GM23338 (cell line): Measurements from ENCODE around the gene SLC9A1.

Experiments used
- CREB1 ChIP-seq: fragments of 250-450 bp; sonication (Bioruptor Pico); IDR thresholded peaks from 2 replicates; pipeline ENCODE4 v1.5.0; 2020; ENCODE audit warnings: low read depth, mild to moderate bottlenecking, moderate library complexity
- EZH2 ChIP-seq: fragments of 200-600 bp; sonication (generic); IDR thresholded peaks from one replicate; pipeline ENCODE4 v1.8.0; 2017; ENCODE audit warnings: antibody characterized with exemption, mild to moderate bottlenecking, low read depth; ENCODE audit not compliant: unreplicated experiment
- EZH2phosphoT487 ChIP-seq: fragments of 200-600 bp; sonication (generic); IDR thresholded peaks from one replicate; pipeline ENCODE4 v1.8.1; 2018; ENCODE audit warnings: antibody characterized with exemption; ENCODE audit not compliant: unreplicated experiment
- JUNB ChIP-seq: IDR thresholded peaks from one replicate; pipeline ENCODE4 v1.6.1; 2016; ENCODE audit warnings: antibody characterized with exemption; ENCODE audit not compliant: unreplicated experiment
- NANOG ChIP-seq: IDR thresholded peaks from 2 replicates; pipeline ENCODE4 v1.6.1; 2016; ENCODE audit warnings: antibody characterized with exemption, borderline replicate concordance
- POLR2AphosphoS5 ChIP-seq: IDR thresholded peaks from 2 replicates; pipeline ENCODE4 v1.6.1; 2016; ENCODE audit warnings: antibody characterized with exemption, low read depth
- ZNF114 ChIP-seq: fragments of 250-450 bp; sonication (Bioruptor Pico); IDR thresholded peaks from 2 replicates; pipeline ENCODE4 v1.5.0; 2020; ENCODE audit warnings: mild to moderate bottlenecking, moderate library complexity
- ZNF331 ChIP-seq: fragments of 250-450 bp; sonication (Bioruptor Pico); IDR thresholded peaks from 2 replicates; pipeline ENCODE4 v1.5.0; 2020; ENCODE audit warnings: low read depth, mild to moderate bottlenecking, moderate library complexity
- TF ChIP-seq, protein P1 (sequence below), 2 experiments: fragments of 200-600 bp in 1 of 2; sonication (generic) in 1 of 2; conservative IDR thresholded peaks; 2 replicates each; pipeline versions ENCODE4 v1.5.1 to v1.6.1; 2016 to 2017; ENCODE audit warnings: antibody characterized with exemption in 2 of 2, low read depth in 2 of 2, mild to moderate bottlenecking in 2 of 2, moderate library complexity in 1 of 2
- TF ChIP-seq, protein P2 (sequence below): IDR thresholded peaks from one replicate; pipeline ENCODE4 v1.6.1; 2018; ENCODE audit warnings: antibody characterized with exemption; ENCODE audit not compliant: unreplicated experiment
- TF ChIP-seq, protein P3 (sequence below): IDR thresholded peaks from 2 replicates; pipeline ENCODE4 v1.6.1; 2016; ENCODE audit warnings: antibody characterized with exemption
- TF ChIP-seq, protein P4 (sequence below): fragments of 250-450 bp; sonication (Bioruptor Pico); IDR thresholded peaks from 2 replicates; pipeline ENCODE4 v1.5.0; 2020; ENCODE audit warnings: mild to moderate bottlenecking, moderate library complexity

DNA sequence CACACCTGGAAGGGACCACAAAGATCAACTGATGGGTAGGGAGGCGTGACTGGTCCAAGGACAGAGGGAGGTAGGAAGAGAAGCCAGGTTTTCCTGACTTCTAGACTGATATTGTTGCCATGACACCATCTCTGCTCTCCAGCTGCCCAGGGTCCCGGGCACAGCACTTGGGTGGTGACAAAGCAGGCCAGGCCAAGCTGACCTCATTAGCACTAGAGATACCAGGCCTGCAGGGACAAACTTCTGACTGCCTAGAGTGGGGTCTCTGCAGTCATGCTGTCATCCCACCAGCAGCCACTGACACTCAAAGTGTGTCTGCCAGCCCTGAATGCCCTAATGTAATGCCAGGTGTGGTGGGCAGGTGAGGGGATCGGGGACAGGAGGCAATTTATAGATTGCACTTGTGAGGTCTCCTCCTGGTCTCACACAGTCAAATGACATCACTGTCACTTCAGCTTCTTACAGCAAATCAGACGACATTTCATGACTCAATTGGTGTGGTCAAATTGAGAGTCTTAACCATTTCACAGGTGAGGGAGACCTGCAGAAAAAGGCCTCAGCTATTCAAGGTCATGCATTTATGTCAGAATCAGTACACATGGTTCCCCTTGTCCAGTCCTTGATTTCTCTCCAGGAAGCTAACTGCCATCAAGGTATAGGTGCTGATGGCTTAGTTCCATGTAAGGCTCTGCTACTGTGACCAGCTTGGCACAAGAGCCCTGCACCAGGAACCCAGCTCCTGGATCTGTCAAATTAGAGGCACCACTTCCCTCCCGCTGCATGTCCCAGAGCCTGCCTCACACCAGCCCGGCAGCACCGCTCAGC lies 2.7 kb downstream of the SLC9A1 start:
- TF ChIP-seq, protein P1, sequence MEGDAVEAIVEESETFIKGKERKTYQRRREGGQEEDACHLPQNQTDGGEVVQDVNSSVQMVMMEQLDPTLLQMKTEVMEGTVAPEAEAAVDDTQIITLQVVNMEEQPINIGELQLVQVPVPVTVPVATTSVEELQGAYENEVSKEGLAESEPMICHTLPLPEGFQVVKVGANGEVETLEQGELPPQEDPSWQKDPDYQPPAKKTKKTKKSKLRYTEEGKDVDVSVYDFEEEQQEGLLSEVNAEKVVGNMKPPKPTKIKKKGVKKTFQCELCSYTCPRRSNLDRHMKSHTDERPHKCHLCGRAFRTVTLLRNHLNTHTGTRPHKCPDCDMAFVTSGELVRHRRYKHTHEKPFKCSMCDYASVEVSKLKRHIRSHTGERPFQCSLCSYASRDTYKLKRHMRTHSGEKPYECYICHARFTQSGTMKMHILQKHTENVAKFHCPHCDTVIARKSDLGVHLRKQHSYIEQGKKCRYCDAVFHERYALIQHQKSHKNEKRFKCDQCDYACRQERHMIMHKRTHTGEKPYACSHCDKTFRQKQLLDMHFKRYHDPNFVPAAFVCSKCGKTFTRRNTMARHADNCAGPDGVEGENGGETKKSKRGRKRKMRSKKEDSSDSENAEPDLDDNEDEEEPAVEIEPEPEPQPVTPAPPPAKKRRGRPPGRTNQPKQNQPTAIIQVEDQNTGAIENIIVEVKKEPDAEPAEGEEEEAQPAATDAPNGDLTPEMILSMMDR (conservative IDR thresholded peaks at IDR 0.05; ENCODE audit: low read depth in 2 of 2) = no peak
- no peak for TF ChIP-seq EZH2
- TF ChIP-seq, protein P2, sequence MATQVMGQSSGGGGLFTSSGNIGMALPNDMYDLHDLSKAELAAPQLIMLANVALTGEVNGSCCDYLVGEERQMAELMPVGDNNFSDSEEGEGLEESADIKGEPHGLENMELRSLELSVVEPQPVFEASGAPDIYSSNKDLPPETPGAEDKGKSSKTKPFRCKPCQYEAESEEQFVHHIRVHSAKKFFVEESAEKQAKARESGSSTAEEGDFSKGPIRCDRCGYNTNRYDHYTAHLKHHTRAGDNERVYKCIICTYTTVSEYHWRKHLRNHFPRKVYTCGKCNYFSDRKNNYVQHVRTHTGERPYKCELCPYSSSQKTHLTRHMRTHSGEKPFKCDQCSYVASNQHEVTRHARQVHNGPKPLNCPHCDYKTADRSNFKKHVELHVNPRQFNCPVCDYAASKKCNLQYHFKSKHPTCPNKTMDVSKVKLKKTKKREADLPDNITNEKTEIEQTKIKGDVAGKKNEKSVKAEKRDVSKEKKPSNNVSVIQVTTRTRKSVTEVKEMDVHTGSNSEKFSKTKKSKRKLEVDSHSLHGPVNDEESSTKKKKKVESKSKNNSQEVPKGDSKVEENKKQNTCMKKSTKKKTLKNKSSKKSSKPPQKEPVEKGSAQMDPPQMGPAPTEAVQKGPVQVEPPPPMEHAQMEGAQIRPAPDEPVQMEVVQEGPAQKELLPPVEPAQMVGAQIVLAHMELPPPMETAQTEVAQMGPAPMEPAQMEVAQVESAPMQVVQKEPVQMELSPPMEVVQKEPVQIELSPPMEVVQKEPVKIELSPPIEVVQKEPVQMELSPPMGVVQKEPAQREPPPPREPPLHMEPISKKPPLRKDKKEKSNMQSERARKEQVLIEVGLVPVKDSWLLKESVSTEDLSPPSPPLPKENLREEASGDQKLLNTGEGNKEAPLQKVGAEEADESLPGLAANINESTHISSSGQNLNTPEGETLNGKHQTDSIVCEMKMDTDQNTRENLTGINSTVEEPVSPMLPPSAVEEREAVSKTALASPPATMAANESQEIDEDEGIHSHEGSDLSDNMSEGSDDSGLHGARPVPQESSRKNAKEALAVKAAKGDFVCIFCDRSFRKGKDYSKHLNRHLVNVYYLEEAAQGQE = no peak
- no peak for TF ChIP-seq CREB1 (CRISPR knock-in tag)
- TF ChIP-seq POLR2AphosphoS5 = no peak
- TF ChIP-seq EZH2phosphoT487 = no peak
- no peak for TF ChIP-seq ZNF114
- no peak for TF ChIP-seq NANOG
- TF ChIP-seq, protein P3, sequence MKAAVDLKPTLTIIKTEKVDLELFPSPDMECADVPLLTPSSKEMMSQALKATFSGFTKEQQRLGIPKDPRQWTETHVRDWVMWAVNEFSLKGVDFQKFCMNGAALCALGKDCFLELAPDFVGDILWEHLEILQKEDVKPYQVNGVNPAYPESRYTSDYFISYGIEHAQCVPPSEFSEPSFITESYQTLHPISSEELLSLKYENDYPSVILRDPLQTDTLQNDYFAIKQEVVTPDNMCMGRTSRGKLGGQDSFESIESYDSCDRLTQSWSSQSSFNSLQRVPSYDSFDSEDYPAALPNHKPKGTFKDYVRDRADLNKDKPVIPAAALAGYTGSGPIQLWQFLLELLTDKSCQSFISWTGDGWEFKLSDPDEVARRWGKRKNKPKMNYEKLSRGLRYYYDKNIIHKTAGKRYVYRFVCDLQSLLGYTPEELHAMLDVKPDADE = no peak
- TF ChIP-seq JUNB = no peak
- TF ChIP-seq ZNF331 (CRISPR knock-in tag) = no peak
- TF ChIP-seq, protein P4, sequence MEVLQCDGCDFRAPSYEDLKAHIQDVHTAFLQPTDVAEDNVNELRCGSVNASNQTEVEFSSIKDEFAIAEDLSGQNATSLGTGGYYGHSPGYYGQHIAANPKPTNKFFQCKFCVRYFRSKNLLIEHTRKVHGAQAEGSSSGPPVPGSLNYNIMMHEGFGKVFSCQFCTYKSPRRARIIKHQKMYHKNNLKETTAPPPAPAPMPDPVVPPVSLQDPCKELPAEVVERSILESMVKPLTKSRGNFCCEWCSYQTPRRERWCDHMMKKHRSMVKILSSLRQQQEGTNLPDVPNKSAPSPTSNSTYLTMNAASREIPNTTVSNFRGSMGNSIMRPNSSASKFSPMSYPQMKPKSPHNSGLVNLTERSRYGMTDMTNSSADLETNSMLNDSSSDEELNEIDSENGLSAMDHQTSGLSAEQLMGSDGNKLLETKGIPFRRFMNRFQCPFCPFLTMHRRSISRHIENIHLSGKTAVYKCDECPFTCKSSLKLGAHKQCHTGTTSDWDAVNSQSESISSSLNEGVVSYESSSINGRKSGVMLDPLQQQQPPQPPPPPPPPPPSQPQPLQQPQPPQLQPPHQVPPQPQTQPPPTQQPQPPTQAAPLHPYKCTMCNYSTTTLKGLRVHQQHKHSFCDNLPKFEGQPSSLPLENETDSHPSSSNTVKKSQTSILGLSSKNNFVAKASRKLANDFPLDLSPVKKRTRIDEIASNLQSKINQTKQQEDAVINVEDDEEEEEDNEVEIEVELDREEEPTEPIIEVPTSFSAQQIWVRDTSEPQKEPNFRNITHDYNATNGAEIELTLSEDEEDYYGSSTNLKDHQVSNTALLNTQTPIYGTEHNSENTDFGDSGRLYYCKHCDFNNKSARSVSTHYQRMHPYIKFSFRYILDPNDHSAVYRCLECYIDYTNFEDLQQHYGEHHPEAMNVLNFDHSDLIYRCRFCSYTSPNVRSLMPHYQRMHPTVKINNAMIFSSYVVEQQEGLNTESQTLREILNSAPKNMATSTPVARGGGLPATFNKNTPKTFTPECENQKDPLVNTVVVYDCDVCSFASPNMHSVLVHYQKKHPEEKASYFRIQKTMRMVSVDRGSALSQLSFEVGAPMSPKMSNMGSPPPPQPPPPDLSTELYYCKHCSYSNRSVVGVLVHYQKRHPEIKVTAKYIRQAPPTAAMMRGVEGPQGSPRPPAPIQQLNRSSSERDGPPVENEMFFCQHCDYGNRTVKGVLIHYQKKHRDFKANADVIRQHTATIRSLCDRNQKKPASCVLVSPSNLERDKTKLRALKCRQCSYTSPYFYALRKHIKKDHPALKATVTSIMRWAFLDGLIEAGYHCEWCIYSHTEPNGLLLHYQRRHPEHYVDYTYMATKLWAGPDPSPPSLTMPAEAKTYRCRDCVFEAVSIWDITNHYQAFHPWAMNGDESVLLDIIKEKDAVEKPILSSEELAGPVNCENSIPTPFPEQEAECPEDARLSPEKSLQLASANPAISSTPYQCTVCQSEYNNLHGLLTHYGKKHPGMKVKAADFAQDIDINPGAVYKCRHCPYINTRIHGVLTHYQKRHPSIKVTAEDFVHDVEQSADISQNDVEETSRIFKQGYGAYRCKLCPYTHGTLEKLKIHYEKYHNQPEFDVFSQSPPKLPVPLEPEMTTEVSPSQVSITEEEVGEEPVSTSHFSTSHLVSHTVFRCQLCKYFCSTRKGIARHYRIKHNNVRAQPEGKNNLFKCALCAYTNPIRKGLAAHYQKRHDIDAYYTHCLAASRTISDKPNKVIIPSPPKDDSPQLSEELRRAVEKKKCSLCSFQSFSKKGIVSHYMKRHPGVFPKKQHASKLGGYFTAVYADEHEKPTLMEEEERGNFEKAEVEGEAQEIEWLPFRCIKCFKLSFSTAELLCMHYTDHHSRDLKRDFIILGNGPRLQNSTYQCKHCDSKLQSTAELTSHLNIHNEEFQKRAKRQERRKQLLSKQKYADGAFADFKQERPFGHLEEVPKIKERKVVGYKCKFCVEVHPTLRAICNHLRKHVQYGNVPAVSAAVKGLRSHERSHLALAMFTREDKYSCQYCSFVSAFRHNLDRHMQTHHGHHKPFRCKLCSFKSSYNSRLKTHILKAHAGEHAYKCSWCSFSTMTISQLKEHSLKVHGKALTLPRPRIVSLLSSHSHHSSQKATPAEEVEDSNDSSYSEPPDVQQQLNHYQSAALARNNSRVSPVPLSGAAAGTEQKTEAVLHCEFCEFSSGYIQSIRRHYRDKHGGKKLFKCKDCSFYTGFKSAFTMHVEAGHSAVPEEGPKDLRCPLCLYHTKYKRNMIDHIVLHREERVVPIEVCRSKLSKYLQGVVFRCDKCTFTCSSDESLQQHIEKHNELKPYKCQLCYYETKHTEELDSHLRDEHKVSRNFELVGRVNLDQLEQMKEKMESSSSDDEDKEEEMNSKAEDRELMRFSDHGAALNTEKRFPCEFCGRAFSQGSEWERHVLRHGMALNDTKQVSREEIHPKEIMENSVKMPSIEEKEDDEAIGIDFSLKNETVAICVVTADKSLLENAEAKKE (CRISPR knock-in tag) = no peak
